GM12875 (cell line): Measurements from ENCODE around the gene WWOX.

Source experiments
- H3K4me3 ChIP-seq: one replicate; pipeline ENCODE4 v1.5.1; 2011; ENCODE audit warnings: low read depth, low read length, control low read depth
- TF ChIP-seq, protein P1 (sequence below): IDR thresholded peaks from 2 replicates; pipeline ENCODE4 v1.5.1; 2011; ENCODE audit warnings: low read depth, mild to moderate bottlenecking, control low read depth, inconsistent platforms, low read length, moderate library complexity, borderline replicate concordance; ENCODE audit not compliant: insufficient read depth

WWOX gene

DNA sequence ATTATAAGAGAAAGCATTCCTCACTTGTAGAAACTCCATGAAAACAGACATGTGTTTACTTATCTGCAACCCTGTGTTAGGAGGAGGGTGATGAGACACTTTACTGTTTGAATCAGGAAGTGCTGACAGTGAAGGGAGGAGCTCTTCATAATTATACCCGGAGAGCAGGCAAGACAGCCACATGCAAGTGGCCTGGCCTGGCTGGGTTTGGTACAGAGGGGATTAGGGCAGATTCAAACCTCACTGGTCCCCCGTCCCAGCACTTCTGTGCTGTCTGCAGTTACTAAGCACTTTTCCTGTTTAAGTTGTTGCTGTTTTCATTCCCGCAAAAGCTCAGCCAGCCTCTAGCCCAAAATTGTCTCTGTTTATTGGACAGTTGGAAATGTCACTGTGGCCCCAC lies 78.5 kb downstream of the WWOX start:
- H3K4me3 ChIP-seq: no peak overlapping the region
- TF ChIP-seq, protein P1, sequence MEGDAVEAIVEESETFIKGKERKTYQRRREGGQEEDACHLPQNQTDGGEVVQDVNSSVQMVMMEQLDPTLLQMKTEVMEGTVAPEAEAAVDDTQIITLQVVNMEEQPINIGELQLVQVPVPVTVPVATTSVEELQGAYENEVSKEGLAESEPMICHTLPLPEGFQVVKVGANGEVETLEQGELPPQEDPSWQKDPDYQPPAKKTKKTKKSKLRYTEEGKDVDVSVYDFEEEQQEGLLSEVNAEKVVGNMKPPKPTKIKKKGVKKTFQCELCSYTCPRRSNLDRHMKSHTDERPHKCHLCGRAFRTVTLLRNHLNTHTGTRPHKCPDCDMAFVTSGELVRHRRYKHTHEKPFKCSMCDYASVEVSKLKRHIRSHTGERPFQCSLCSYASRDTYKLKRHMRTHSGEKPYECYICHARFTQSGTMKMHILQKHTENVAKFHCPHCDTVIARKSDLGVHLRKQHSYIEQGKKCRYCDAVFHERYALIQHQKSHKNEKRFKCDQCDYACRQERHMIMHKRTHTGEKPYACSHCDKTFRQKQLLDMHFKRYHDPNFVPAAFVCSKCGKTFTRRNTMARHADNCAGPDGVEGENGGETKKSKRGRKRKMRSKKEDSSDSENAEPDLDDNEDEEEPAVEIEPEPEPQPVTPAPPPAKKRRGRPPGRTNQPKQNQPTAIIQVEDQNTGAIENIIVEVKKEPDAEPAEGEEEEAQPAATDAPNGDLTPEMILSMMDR: no peak

DNA sequence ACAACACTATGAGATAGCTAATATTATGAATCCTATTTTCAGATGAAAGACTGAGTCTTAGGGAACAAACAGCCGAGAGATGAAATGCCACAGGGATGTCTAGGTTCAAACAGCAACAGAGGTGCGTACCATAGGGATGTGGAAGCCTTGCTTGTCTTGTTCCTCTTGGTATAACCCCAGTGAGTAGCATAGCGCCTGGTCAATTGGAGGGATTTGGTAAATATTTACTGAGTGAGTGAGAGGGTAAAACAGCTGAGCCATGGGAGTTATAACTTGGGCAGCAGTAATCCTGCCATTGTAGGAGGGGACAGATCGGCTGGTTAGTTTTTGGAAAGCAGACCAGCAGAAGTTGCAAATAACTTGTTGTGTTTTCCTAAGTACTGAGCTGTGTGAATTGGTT lies 80.2 kb downstream of the WWOX start:
- TF ChIP-seq, protein P1: no peak
- H3K4me3 ChIP-seq: no peak overlapping the region

DNA sequence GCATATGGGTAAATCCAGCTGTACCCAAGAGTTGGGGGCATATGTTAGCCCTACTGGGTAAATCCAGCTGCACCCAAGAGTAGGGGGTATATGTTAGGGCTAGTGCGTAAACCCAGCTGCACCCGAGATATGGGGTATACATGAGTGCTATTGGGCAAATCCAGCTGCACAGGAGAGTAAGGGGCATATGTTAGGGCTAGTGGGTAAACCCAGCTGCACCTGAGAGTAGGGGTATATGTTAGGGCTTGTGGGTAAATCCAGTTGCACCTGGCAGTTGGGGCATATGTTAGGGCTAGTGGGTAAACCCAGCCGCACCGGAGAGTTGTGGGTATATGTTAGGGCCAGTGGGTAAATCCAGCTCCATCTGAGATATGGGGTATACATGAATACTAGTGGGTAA lies 80.9 kb downstream of the WWOX start:
- TF ChIP-seq, protein P1: no peak
- H3K4me3 ChIP-seq: no peak overlapping the region

GRCh38 chr16:78183437-78184237 lies 84.2 kb downstream of the WWOX start:
- TF ChIP-seq, protein P1: no peak
- H3K4me3 ChIP-seq: no peak overlapping the region

GRCh38 chr16:78184238-78185183 lies 85.1 kb downstream of the WWOX start:
- no peak overlapping the region for H3K4me3 ChIP-seq
- TF ChIP-seq, protein P1: no peak

DNA sequence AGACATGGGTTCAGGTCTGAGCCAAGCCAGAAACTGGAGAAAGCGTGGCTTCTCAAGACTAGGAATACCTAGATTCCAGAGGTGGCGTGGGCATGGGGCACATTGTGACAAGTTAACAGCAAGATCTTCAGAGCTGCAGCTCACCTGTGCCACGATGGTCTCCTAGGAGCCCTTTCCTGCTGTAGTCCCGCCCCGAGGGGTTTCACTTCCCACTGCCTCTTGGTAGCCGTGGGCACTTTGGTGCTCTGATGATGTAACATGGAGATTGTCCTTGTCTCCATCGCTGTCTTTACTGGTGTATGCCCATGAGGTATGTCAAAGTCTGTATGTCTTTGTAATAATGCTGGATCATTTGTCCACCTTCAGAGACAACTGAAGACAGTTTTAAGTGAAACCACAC lies 89.7 kb downstream of the WWOX start:
- no peak overlapping the region for H3K4me3 ChIP-seq
- TF ChIP-seq, protein P1: no peak
